Cardiac muscle cell (in vitro differentiated cells and primary cell): ENCODE results near the gene CUEDC1. TPM values are rescaled to one million over a fixed set of nuclear protein-coding genes. Genes with fewer than 3 reads are reported as not detected.

Experiments
- DNase-seq, 2 donors: peaks; one replicate each; pipeline versions ENCODE4 v3.0.0 to v3.0.0-alpha.2; 2010 to 2017; ENCODE audit warnings: low read depth in 1 of 2, low spot score in 1 of 2
- H3K27ac ChIP-seq: fragments of 200-600 bp; sonication (generic); 2 replicates; pipeline ENCODE4 v1.5.1; 2016
- H3K27me3 ChIP-seq: fragments of 200-600 bp; sonication (generic); 2 replicates; pipeline ENCODE4 v1.6.0; 2016; ENCODE audit warnings: control low read depth
- H3K36me3 ChIP-seq: fragments of 200-600 bp; sonication (generic); 2 replicates; pipeline ENCODE4 v1.5.1; 2016; ENCODE audit warnings: control low read depth
- H3K4me1 ChIP-seq: fragments of 200-600 bp; sonication (generic); 2 replicates; pipeline ENCODE4 v1.8.1; 2017; ENCODE audit warnings: low read depth, mild to moderate bottlenecking, mixed run types
- H3K4me3 ChIP-seq: fragments of 200-600 bp; sonication (generic); 2 replicates; pipeline ENCODE4 v1.5.1; 2016; ENCODE audit warnings: mild to moderate bottlenecking
- H3K9me3 ChIP-seq: fragments of 200-600 bp; sonication (generic); 2 replicates; pipeline ENCODE4 v1.5.1; 2017; ENCODE audit warnings: low read depth, mild to moderate bottlenecking, control low read depth
- CTCF ChIP-seq: IDR thresholded peaks from 2 replicates; pipeline ENCODE4 v1.5.1; 2012; ENCODE audit warnings: low read depth, mild to moderate bottlenecking, low read length
- polyA plus RNA-seq: library from polyadenylated mRNA; unstranded; fragments of >200 nt; fragmentation: Nextera tagmentation; extraction: Ambion mirVana; gene quantifications from 2 replicates; pipeline ENCODE4 v1.2.1, GENCODE V29; 2016
- total RNA-seq: library from RNA; depleted of rRNA; stranded (reverse); fragments of >200 nt; gene quantifications from 2 replicates; pipeline ENCODE4 v1.2.3, GENCODE V29; 2016

CUEDC1 gene
- total RNA-seq = 14.8 and 18.3 TPM in 2 replicates
- polyA plus RNA-seq = 10.9 and 15.3 TPM in 2 replicates

GRCh38 chr17:57955183-57955931 is at the start of gene CUEDC1:
CUEDC1 (minus strand) TSS chr17:57955412; CDS start chr17:57885564, 69,848 bp downstream.
- H3K36me3 ChIP-seq = no peaks in the 10 kb centered on the region

GRCh38 chr17:58004060-58004459 is 48.8 kb upstream of the CUEDC1 start:
- H3K9me3 ChIP-seq = no peaks in the 10 kb centered on the region
- no peak overlapping the region for H3K4me3 ChIP-seq
- no peak for DNase-seq
- no peak for TF ChIP-seq CTCF
- peaks cover 52% of the 10 kb centered on the region for H3K36me3 ChIP-seq
- H3K27ac ChIP-seq = no peak overlapping the region
- peaks cover 18% of the 10 kb centered on the region for H3K4me1 ChIP-seq
- no peaks in the 10 kb centered on the region for H3K27me3 ChIP-seq

More at GRCh38 chr17:57955183-57955931, at the start of gene CUEDC1:
- no peak for TF ChIP-seq CTCF
- Histone ChIP-seq H3K4me1 (peaks cover 10% of the 10 kb centered on the region), H3K9me3 (no peaks in the 10 kb centered on the region), H3K27ac (peak within 1 kb of the TSS; percentile 87), H3K4me3 (peak within 1 kb of the TSS; percentile 99), H3K27me3 (peaks cover 13% of the 10 kb centered on the region)
- DNase-seq = peak; percentile 70 to 86

GRCh38 chr17:58002973-58003372 is 47.8 kb upstream of the CUEDC1 start:
- H3K4me1 ChIP-seq = peaks cover 18% of the 10 kb centered on the region
- H3K27me3 ChIP-seq = no peaks in the 10 kb centered on the region
- DNase-seq = no peak
- H3K36me3 ChIP-seq = peaks cover 57% of the 10 kb centered on the region
- no peak for TF ChIP-seq CTCF
- H3K4me3 ChIP-seq = no peak overlapping the region
- no peak overlapping the region for H3K27ac ChIP-seq
- no peaks in the 10 kb centered on the region for H3K9me3 ChIP-seq

- peaks cover 18% of the 10 kb centered on the region for H3K4me1 ChIP-seq
- H3K27me3 ChIP-seq = no peaks in the 10 kb centered on the region
- peaks cover 60% of the 10 kb centered on the region for H3K36me3 ChIP-seq
- no peak for DNase-seq
- TF ChIP-seq CTCF = no peak
- H3K9me3 ChIP-seq = no peaks in the 10 kb centered on the region
- no peak overlapping the region for H3K4me3 ChIP-seq
- H3K27ac ChIP-seq = peak overlapping the region; percentile 0
Observed at GRCh38 chr17:58002154-58002948, 47.1 kb upstream of the CUEDC1 start.

GRCh38 chr17:58001461-58002124 is 46.4 kb upstream of the CUEDC1 start:
- H3K4me3 ChIP-seq = no peak overlapping the region
- H3K4me1 ChIP-seq = peaks cover 18% of the 10 kb centered on the region
- H3K36me3 ChIP-seq = peaks cover 60% of the 10 kb centered on the region
- no peak for TF ChIP-seq CTCF
- H3K27me3 ChIP-seq = no peaks in the 10 kb centered on the region
- no peak for DNase-seq
- H3K9me3 ChIP-seq = no peaks in the 10 kb centered on the region
- H3K27ac ChIP-seq = peak overlapping the region; percentile 0
